GM19397 (cell line): ENCODE measurements around the gene CRABP2.

Source experiments
- ATAC-seq: cut with Tn5 transposase; IDR thresholded peaks from one replicate; pipeline ENCODE4 v1.9.1; 2021; ENCODE audit warnings: mild to moderate bottlenecking, moderate library complexity; ENCODE audit not compliant: unreplicated experiment

CRABP2 gene

DNA sequence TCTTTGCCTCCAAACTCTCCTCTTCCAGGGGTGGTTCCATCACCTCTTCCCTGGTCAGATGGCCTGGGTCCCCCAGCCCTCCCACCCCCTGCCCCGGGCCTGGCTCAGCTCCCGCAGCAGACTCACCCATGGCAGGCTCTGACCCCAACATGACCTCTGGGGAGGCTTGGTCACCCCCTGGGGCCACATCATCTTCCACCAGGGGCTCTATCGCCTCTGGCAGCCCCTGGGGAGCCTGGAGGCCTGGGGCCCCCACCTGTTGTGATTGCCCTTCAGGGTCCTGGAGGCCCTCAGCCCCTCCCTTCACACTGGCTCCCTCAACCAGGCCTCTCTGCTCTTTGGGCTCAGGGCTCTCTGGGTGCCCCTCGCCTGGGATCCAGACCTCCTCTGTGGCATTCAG lies 34.6 kb downstream of the CRABP2 start:
- ATAC-seq: no peak

DNA sequence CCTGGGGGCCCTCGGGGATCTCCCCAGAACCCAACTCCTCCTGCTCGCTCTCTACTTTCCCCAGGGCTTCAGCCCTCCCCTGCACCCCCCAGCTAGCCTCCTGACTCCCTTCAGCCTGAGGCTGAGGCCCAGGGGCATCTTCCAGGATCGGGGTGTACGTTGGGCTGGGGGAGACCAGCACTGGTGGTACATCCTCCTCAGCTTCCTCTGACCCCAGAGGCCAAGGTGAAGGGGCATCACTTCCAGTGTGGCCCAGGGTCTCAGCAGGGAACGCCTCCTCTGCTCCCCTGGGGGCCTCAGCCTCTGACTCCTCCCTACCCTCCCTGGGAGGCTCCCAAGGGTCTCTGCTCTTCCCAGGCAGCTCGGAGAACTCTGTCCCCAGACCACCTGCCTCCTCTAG lies 35.0 kb downstream of the CRABP2 start:
- ATAC-seq: no peak

DNA sequence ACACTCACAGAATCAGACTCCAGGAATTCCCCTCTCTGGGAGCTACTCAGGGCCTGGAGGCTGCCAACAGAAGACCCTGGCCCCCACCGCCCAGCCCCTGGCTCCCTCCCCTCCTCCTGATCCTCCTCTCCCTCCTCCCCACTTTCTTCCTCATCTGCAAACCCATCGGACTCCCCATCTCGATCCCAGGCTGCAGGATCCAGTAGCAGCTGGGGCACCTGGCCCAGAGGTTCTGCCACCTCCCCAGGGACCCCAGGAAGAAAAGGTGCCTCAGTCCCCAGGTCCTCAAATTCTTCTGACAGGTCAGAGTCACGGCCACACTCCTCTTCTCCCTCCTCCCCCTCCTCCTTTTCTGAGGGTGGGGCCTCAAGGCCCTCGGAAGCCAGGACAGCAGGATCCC lies 35.6 kb downstream of the CRABP2 start:
- no peak for ATAC-seq

GRCh38 chr1:156668801-156669637 lies 36.4 kb downstream of the CRABP2 start:
- no peak for ATAC-seq

DNA sequence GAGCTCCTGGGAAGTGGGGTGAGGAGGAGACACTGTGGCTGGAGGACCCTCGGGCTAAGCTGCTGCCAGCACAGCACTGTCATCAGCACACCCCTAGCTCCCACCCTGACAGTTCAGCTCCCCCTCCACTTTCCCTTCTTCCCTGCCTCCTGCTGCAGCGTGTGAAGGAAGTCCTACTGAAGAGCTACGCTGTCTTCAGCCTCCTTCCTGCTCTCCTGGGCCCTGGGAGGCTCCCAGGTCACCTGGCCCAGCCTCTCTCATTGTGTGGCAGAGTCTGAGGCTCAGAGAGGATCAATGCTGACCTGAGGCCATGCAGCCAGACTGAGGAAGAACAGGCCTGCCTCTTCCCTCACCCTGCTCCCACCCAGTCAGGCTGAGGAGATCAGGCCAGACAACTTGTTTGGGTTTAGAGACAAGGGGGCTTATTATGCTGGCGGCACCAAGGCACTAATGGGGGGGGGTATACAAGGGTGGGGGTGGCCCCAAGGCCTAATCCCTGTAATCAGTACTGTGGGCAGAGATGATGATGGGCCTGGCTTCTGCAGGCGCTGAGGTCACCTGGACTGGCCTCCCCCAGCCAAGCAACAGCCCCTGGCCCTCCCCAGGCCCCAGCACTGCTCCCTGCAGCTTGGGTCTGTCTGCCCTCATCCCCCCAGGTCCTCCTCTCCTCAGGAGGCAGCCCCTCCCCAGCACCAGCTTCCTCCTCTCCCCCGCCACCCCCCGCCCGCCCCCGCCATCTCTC lies 37.2 kb downstream of the CRABP2 start:
- ATAC-seq: no peak

- no peak for ATAC-seq
Observed at GRCh38 chr1:156667610-156667967, 37.8 kb downstream of the CRABP2 start.

DNA sequence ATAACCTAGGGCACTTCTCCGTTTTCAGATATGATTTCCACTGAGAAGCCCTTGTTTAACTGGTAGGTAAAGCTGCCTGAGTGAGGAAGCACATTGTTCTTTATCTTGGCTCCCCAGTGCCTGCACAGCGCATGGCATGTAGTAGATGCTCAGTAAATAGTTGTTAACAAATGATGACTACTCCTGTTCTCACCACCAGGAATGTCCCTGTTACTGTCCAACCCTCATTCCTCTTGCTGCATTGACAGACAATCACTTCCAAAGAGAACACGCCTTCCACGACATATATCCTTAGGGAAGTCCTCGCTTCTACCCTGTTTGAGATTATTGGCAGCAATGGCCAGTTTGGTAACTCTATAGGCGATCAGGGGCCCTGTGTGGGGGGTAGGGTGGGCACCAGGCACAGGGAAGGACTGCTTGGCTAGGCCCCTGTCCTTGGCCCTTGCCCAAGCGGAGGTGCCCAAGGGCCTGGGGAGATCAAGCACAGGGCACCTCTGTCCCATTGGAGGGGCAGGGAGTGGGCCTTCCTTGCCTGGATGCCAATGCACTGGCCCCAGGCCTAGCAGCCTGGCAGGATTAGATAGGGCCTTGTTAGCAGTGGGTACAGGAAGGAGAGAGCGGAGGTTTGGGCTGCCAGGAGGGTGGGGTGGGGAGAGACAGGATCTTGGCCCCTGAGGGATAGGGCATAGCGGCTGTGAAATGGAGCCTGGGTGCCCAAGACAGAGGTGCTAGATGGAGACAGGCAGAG lies 38.3 kb downstream of the CRABP2 start:
- no peak for ATAC-seq

- ATAC-seq: no peak
Observed at GRCh38 chr1:156665539-156665938, 39.8 kb downstream of the CRABP2 start.

DNA sequence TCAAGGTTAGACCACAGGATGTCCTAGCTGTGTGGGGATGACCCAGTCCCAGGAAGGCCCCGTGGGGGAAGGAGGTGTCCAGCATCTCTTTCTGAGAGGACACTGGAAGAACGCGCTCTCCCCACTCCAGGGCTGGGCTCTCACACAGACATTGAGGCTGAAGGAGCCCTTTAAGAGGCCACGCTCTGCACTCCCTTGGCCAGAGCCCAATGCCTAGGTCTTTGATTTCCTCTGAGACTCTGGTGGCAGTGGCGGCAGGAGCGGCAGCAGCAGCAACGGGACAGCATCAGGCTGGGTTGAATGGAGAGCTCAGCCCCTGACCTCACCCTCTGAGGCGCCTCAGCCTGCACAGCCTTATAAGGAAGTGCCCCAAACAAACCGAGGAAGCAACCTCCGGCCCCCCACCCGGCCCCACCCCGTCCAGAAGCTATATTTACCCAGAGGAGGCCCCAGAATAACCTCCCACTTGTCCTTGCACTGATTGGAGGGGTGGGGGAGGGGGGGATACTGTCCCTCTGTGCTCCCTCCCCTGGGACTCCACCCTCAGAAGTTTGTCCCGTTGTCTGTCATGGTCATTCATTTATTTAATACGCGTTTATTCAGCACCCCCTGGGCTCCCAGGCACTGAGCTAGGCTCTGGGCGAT lies 40.5 kb downstream of the CRABP2 start:
- ATAC-seq: no peak

DNA sequence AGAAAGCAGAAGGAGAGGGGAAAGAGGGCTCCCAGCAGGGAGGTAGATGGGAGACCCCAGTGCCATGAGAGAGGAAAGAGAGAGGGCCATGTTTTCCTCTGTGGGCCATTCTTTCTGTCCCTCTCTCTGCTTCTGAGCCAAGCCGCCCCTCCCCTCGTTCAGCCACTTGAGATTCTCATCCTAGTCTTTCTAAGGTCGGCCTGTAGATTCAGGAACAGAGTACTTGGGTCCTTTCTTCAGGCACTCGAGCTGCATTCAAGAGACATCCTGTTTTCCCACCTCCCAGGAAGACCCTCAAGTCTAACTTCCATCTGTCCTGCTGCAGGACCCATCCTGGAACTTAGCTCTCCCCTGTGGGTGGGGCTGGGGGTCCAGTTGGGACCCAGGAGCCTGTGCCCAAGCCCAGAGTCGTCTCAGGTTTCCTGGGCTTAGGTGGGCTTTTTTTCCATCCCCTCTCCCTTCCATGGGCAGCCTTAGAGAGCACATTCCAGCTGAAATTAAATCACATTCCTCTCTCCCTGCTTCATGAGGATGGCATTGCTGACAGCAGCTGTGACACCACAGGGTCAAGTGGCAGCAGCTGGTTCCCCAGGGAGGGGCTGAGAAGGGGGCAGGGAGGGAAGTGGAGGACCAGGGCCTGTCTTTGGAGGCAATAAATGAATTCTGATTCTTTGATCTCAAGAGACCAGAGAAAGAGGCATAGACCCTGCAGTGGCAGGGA lies 41.2 kb downstream of the CRABP2 start:
- no peak for ATAC-seq

DNA sequence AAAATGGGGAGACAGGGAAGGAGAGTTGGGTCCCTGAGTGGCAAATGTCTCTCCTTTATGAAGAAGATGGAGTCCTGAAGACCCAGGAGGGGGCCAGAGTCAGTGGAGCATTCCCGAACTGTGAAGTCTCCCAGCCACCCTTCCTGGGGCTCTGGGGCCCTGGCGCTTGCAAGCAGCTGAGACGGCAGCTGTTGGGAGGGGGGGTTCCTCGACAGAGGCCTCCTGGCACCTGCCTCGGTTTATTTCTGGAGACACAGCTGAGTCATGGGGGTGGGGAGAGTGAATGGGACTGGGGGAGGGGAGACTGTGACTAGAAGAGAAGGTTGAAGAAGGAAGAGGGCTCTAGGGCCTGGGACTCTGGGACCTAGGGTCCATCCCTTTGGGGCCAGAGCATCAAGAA lies 42.2 kb downstream of the CRABP2 start:
- ATAC-seq: no peak

DNA sequence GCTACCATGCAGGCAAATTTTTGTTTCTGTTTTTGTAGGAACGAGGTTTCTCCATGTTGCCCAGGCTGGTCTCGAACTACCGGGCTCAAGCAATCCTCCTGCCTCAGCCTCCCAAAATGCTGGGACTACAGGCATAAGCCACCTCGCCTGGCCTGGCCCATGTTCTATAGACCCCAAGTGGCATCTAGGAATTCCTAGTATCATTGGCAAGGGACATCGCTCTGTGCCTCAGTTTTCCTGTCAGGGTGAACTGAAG lies 42.7 kb downstream of the CRABP2 start:
- ATAC-seq: no peak

DNA sequence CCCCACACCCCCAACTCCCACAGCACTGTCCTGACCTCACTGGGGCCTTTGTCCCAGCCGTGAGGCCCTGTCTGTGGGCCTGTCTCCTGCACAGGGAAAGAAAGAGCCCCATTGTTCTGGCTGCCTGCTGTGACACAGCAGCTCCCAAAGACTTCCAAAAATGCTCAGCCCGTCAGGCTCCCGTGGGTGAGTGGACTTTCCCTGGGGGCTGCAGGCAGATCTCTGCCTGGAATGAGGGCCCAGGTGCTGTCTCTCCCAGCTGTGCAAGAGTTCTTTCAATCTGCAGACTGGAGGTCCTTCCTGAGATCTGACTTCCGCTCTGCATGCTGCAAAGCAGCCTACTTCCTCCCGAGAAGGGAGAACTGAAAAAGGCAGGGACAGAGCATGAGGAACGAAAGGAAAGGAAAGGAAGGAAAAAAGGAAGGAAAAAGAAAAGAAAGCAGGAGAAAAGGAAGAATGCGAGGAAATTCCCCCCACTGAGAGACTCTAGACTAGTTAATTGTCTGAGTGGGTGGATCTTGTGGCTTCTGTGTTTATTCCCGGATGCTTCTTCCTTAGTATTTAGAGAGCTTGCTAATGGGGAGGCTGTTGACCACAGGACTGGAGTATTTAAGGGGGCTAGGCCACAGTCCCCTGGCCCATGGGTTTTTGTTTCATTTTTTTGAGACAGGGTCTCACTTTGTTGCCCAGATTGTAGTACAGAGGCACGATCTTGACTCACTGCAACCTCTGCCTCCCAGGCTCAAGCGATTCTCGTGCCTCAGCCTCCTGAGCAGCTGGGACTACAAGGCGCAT lies 43.2 kb downstream of the CRABP2 start:
- ATAC-seq: no peak

GRCh38 chr1:156660752-156661112 lies 44.7 kb downstream of the CRABP2 start:
- no peak for ATAC-seq

DNA sequence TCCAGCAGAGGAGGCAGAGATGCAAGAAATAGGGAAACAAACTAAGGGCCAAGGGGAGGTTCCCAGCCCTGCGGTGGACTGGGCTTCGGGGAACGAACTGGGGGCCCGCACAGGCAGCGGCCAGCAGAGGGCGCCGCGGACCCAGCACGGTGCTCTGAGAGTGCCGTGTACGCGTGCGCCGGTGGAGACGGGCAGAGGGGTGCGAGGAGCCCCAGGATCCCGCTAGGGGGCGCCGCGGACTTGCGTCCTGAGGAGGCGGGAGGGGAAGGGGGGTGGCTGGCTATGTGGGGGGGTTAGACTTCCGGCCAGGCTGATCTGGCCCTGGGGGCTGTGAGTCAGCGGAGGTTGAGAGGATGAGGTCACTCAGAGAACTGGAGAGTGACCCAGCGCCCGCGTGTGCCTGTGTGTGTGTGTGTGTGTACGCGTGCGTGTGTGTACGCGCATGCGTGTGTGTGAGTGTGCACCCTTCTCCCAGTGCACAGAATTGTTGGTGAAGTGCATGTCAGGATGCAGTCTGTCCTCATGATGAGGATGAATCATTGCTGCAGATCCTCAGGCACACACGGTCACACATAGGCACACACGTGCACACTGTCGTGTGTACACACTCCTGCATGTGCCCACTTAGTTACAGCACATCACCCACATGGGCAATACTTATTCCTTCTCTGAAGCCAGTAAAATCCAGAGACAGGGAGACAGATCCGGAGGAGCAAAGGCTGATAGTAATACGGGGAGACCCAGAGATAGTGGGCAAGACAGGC lies 45.2 kb downstream of the CRABP2 start:
- ATAC-seq: peak; percentile 67

- no peak for ATAC-seq
Observed at GRCh38 chr1:156659661-156659987, 45.8 kb downstream of the CRABP2 start.

- no peak for ATAC-seq
Observed at GRCh38 chr1:156658945-156659574, 46.3 kb downstream of the CRABP2 start.

GRCh38 chr1:156658496-156658895 lies 46.9 kb downstream of the CRABP2 start:
- no peak for ATAC-seq

DNA sequence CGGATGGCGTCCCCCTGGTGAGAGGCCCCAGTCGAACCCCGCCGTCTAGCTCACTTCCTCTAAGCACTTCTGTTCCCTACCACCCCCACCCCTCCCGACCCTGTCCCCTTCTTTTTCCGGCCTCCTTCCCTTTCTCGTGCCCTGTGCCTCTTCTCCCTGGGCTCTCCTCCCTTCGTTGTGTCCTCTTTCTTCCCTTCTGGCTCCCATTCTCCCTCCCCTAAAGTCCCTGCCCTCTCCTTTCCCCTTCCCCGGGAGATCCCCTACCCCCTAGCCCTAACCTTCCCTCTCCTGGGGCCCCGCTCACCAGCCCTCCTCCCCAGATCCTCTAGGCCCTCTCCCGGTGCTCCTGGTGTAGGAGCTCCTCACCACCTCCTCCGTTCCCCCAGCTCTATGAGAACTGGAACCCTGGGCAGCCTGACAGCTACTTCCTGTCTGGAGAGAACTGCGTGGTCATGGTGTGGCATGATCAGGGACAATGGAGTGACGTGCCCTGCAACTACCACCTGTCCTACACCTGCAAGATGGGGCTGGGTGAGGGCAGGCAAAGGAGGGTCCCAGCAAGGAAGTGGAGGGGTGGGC lies 47.6 kb downstream of the CRABP2 start:
- ATAC-seq: no peak
